ENCODE data around the gene PSRC1. TPM values are rescaled to one million over a fixed set of nuclear protein-coding genes. Genes with fewer than 3 reads are reported as not detected.

The PSRC1 gene
- total RNA-seq, 1 donor from 2014 or later: 46.2 TPM

DNA sequence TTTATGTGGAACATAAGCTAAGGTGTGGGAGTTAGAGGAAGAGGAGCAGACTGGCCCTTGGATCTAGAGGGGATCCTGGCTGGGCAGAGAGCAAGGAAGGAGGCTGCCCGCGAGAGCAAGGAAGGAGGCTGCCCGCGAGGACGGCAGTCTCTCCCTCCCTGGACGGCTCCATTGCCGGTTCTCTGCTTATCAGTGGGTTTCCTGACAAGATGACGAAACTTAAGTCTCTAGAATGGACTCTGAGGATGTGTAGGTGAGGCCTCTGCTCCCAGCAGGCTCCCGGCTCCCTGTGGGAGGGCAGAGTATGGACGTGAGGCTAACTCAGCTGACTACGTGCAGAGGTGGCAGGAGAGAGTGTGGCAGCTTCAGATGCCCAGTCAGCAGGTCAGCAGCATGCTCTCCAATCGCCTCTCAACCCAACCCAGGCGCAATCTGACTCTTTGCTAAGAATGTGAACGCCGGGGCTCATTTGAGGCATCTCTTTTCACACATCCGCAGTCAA lies 17.8 kb upstream of the PSRC1 start:
- Mint-ChIP-seq H3K9me3 (no peaks in the 10 kb centered on the region), H3K27ac (no peak overlapping the region), H3K36me3 (no peaks in the 10 kb centered on the region), H3K4me3 (no peak overlapping the region), H3K27me3 (peaks cover under 1% of the 10 kb centered on the region), H3K4me1 (ENCODE audit: unreplicated experiment) (peaks cover 18% of the 10 kb centered on the region)
- TF ChIP-seq CTCF (conservative IDR thresholded peaks at IDR 0.05): no peak
- DNase-seq (ENCODE audit: extremely low spot score, unreplicated experiment): no peak

- H3K36me3 Mint-ChIP-seq: no peaks in the 10 kb centered on the region
- peak overlapping the region; percentile 85 for H3K27ac Mint-ChIP-seq
- H3K4me3 Mint-ChIP-seq: no peak overlapping the region
- peaks cover 16% of the 10 kb centered on the region for H3K4me1 Mint-ChIP-seq (ENCODE audit: unreplicated experiment)
- DNase-seq (ENCODE audit: extremely low spot score, unreplicated experiment): no peak
- no peaks in the 10 kb centered on the region for H3K9me3 Mint-ChIP-seq
- no peak for TF ChIP-seq CTCF (conservative IDR thresholded peaks at IDR 0.05)
- peaks cover 4% of the 10 kb centered on the region for H3K27me3 Mint-ChIP-seq
These were observed 16.8 kb upstream of the PSRC1 start for GRCh38 chr1:109299558-109300343.

GRCh38 chr1:109298666-109299557 lies 16.0 kb upstream of the PSRC1 start:
- Mint-ChIP-seq H3K4me1 (ENCODE audit: unreplicated experiment) (peaks cover 16% of the 10 kb centered on the region), H3K9me3 (no peaks in the 10 kb centered on the region), H3K4me3 (no peak overlapping the region), H3K27me3 (peaks cover 4% of the 10 kb centered on the region), H3K36me3 (no peaks in the 10 kb centered on the region), H3K27ac (peak overlapping the region; percentile 81)
- no peak for TF ChIP-seq CTCF (conservative IDR thresholded peaks at IDR 0.05)
- DNase-seq (ENCODE audit: extremely low spot score, unreplicated experiment): no peak

GRCh38 chr1:109296782-109297181 lies 13.8 kb upstream of the PSRC1 start:
- Mint-ChIP-seq H3K27ac (no peak overlapping the region), H3K27me3 (peaks cover 4% of the 10 kb centered on the region), H3K4me1 (ENCODE audit: unreplicated experiment) (peaks cover 22% of the 10 kb centered on the region), H3K36me3 (no peaks in the 10 kb centered on the region), H3K9me3 (no peaks in the 10 kb centered on the region), H3K4me3 (no peak overlapping the region)
- DNase-seq (ENCODE audit: extremely low spot score, unreplicated experiment): no peak
- no peak for TF ChIP-seq CTCF (conservative IDR thresholded peaks at IDR 0.05)

GRCh38 chr1:109295712-109296415 lies 12.9 kb upstream of the PSRC1 start:
- DNase-seq (ENCODE audit: extremely low spot score, unreplicated experiment): no peak
- Mint-ChIP-seq H3K27me3 (peaks cover 4% of the 10 kb centered on the region), H3K4me3 (no peak overlapping the region), H3K27ac (no peak overlapping the region), H3K4me1 (ENCODE audit: unreplicated experiment) (peaks cover 22% of the 10 kb centered on the region), H3K36me3 (no peaks in the 10 kb centered on the region), H3K9me3 (no peaks in the 10 kb centered on the region)
- no peak for TF ChIP-seq CTCF (conservative IDR thresholded peaks at IDR 0.05)

Measured in type B pancreatic cell (in vitro differentiated cells).